MM.1S (cell line): ENCODE measurements around the gene CCDC88A.
"Not testable (repeated sequence)": the region's sequence is repeated elsewhere in the genome, so short reads cannot be mapped to it uniquely, and the experiment has no call there.

Experiments
- DNase-seq: peaks from one replicate; pipeline ENCODE4 v3.0.0-alpha.2; 2015
- H2AFZ ChIP-seq: fragments of 300-600 bp; sonication (generic); 2 replicates; pipeline ENCODE4 v1.6.0; 2016; ENCODE audit warnings: antibody characterized with exemption, low read length
- H3F3A ChIP-seq: fragments of 300-600 bp; sonication (generic); 2 replicates; pipeline ENCODE4 v1.6.1; 2016; ENCODE audit warnings: mild to moderate bottlenecking, antibody characterized with exemption, low read length, moderate library complexity, mixed read lengths; ENCODE audit not compliant: insufficient read depth
- H3K27ac ChIP-seq: fragments of 300-600 bp; sonication (generic); 2 replicates; pipeline ENCODE4 v1.5.1; 2016; ENCODE audit warnings: mild to moderate bottlenecking, low read length
- H3K27me3 ChIP-seq: fragments of 300-600 bp; sonication (generic); replicated peaks from 2 replicates; pipeline ENCODE4 v1.6.0; 2016; ENCODE audit warnings: low read length; ENCODE audit not compliant: insufficient read depth
- H3K36me3 ChIP-seq: fragments of 300-600 bp; sonication (generic); replicated peaks from 2 replicates; pipeline ENCODE4 v1.6.1; 2016; ENCODE audit warnings: mild to moderate bottlenecking, low read length, mixed read lengths; ENCODE audit not compliant: insufficient read depth
- H3K4me1 ChIP-seq: fragments of 300-600 bp; sonication (generic); 2 replicates; pipeline ENCODE4 v1.6.1; 2016; ENCODE audit warnings: low read length, mixed read lengths
- H3K4me2 ChIP-seq: fragments of 300-600 bp; sonication (generic); 2 replicates; pipeline ENCODE4 v1.6.0; 2016; ENCODE audit warnings: low read depth, low read length
- H3K4me3 ChIP-seq: fragments of 300-600 bp; sonication (generic); 2 replicates; pipeline ENCODE4 v1.5.1; 2016; ENCODE audit warnings: low read length, mixed read lengths
- H3K79me2 ChIP-seq: fragments of 300-600 bp; sonication (generic); 2 replicates; pipeline ENCODE4 v1.6.1; 2016; ENCODE audit warnings: mixed run types, low read length, mixed read lengths
- H3K9ac ChIP-seq: fragments of 300-600 bp; sonication (generic); 2 replicates; pipeline ENCODE4 v1.6.1; 2016; ENCODE audit warnings: low read length, mixed read lengths
- H3K9me2 ChIP-seq: fragments of 300-600 bp; sonication (generic); replicated peaks from 2 replicates; pipeline ENCODE4 v1.6.1; 2016; ENCODE audit warnings: mild to moderate bottlenecking, low read length, mixed read lengths; ENCODE audit not compliant: insufficient read depth
- H3K9me3 ChIP-seq: fragments of 300-600 bp; sonication (generic); replicated peaks from 2 replicates; pipeline ENCODE4 v1.6.1; 2016; ENCODE audit warnings: mild to moderate bottlenecking, low read length, mixed read lengths; ENCODE audit not compliant: insufficient read depth
- H4K20me1 ChIP-seq: fragments of 300-600 bp; sonication (generic); 2 replicates; pipeline ENCODE4 v1.6.1; 2016; ENCODE audit warnings: mild to moderate bottlenecking, low read length, moderate library complexity, mixed read lengths; ENCODE audit not compliant: insufficient read depth
- CTCF ChIP-seq: fragments of 300-600 bp; sonication (generic); IDR thresholded peaks from 2 replicates; pipeline ENCODE4 v1.5.1; 2016; ENCODE audit warnings: antibody characterized with exemption, low read length, mixed read lengths
- EZH2 ChIP-seq: fragments of 300-600 bp; sonication (generic); optimal IDR thresholded peaks from 2 replicates; pipeline ENCODE3; 2017; ENCODE audit warnings: low read depth, mild to moderate bottlenecking, antibody characterized with exemption, low read length, mixed read lengths
- EZH2phosphoT487 ChIP-seq: fragments of 300-600 bp; sonication (generic); IDR thresholded peaks from 2 replicates; pipeline ENCODE4 v1.6.1; 2018; ENCODE audit warnings: antibody characterized with exemption, low read length

The CCDC88A gene

GRCh38 chr2:55358451-55358850 is 61.2 kb downstream of the CCDC88A start:
- H3K9me2 ChIP-seq = no peaks in the 10 kb centered on the region
- H3K79me2 ChIP-seq = no peaks in the 10 kb centered on the region
- no peaks in the 10 kb centered on the region for H3K36me3 ChIP-seq
- no peak overlapping the region for H3K9ac ChIP-seq
- H3K9me3 ChIP-seq = no peaks in the 10 kb centered on the region
- H3F3A ChIP-seq = no peaks in the 10 kb centered on the region; the same call in 1 of the 2 replicates
- H3K27ac ChIP-seq = no peak overlapping the region
- no peak overlapping the region for H2AFZ ChIP-seq
- no peaks in the 10 kb centered on the region for H4K20me1 ChIP-seq
- TF ChIP-seq CTCF (no peak), EZH2 (no peak), EZH2phosphoT487 (no peak)
- no peak overlapping the region for H3K4me2 ChIP-seq
- no peak for DNase-seq
- H3K4me1 ChIP-seq = no peaks in the 10 kb centered on the region
- H3K27me3 ChIP-seq = no peaks in the 10 kb centered on the region
- H3K4me3 ChIP-seq = no peak overlapping the region

- Histone ChIP-seq H2AFZ (no peak overlapping the region), H4K20me1 (no peaks in the 10 kb centered on the region), H3K4me1 (no peaks in the 10 kb centered on the region), H3K9me2 (no peaks in the 10 kb centered on the region), H3K27ac (no peak overlapping the region), H3K27me3 (no peaks in the 10 kb centered on the region), H3F3A (no peaks in the 10 kb centered on the region; the same call in 1 of the 2 replicates), H3K9ac (no peak overlapping the region), H3K4me2 (no peak overlapping the region), H3K9me3 (no peaks in the 10 kb centered on the region), H3K4me3 (no peak overlapping the region), H3K36me3 (no peaks in the 10 kb centered on the region), H3K79me2 (no peaks in the 10 kb centered on the region)
- DNase-seq = no peak
- no peak for TF ChIP-seq EZH2phosphoT487
- TF ChIP-seq EZH2 = no peak
- no peak for TF ChIP-seq CTCF
Measured at GRCh38 chr2:55357927-55358326, 61.7 kb downstream of the CCDC88A start.

GRCh38 chr2:55357164-55357563 is 62.5 kb downstream of the CCDC88A start:
- Histone ChIP-seq H3F3A (no peaks in the 10 kb centered on the region; the same call in 1 of the 2 replicates), H3K27ac (no peak overlapping the region), H3K79me2 (no peaks in the 10 kb centered on the region), H3K27me3 (no peaks in the 10 kb centered on the region), H3K4me2 (no peak overlapping the region), H3K4me3 (no peak overlapping the region), H2AFZ (no peak overlapping the region), H3K4me1 (no peaks in the 10 kb centered on the region), H3K9me2 (no peaks in the 10 kb centered on the region), H4K20me1 (no peaks in the 10 kb centered on the region), H3K9me3 (no peaks in the 10 kb centered on the region), H3K9ac (no peak overlapping the region), H3K36me3 (no peaks in the 10 kb centered on the region)
- no peak for DNase-seq
- no peak for TF ChIP-seq CTCF
- no peak for TF ChIP-seq EZH2
- TF ChIP-seq EZH2phosphoT487 = no peak

- H3K36me3 ChIP-seq = not testable (repeated sequence)
Measured at GRCh38 chr2:55356136-55356535, 63.5 kb downstream of the CCDC88A start.

More at GRCh38 chr2:55356136-55356535, 63.5 kb downstream of the CCDC88A start:
- H3K4me1 ChIP-seq, H3K27me3 ChIP-seq, H4K20me1 ChIP-seq, H3K9me2 ChIP-seq, H3K79me2 ChIP-seq, H3K9me3 ChIP-seq, H3F3A ChIP-seq, DNase-seq, H3K4me3 ChIP-seq, H3K9ac ChIP-seq, H2AFZ ChIP-seq, H3K4me2 ChIP-seq, H3K27ac ChIP-seq: not testable (repeated sequence)
